Neuronal stem cell (in vitro differentiated cells): ENCODE results near the gene SPATA9.

Experiments used
- DNase-seq: peaks from one replicate; pipeline ENCODE4 v3.0.0-alpha.2; 2013; ENCODE audit warnings: low spot score
- H2AFZ ChIP-seq: one replicate; pipeline ENCODE4 v1.6.1; 2013; ENCODE audit warnings: mild to moderate bottlenecking, low read length, inconsistent platforms
- H2AK5ac ChIP-seq: 2 replicates; pipeline ENCODE4 v1.6.1; 2013; ENCODE audit warnings: low read depth, mild to moderate bottlenecking, inconsistent platforms, low read length, moderate library complexity, mixed read lengths
- H2BK120ac ChIP-seq: 2 replicates; pipeline ENCODE4 v1.6.1; 2013; ENCODE audit warnings: low read depth, mild to moderate bottlenecking, inconsistent platforms, low read length, moderate library complexity, mixed read lengths
- H2BK12ac ChIP-seq: one replicate; pipeline ENCODE4 v1.6.1; 2013; ENCODE audit warnings: low read length, inconsistent platforms
- H2BK15ac ChIP-seq: 2 replicates; pipeline ENCODE4 v1.6.1; 2013; ENCODE audit warnings: mild to moderate bottlenecking, low read length, inconsistent platforms, mixed read lengths
- H2BK5ac ChIP-seq: one replicate; pipeline ENCODE4 v1.6.1; 2013; ENCODE audit warnings: inconsistent platforms, mild to moderate bottlenecking, low read length, moderate library complexity
- H3K14ac ChIP-seq: one replicate; pipeline ENCODE4 v1.6.1; 2013; ENCODE audit warnings: low read length, inconsistent platforms
- H3K18ac ChIP-seq: 2 replicates; pipeline ENCODE4 v1.6.1; 2013; ENCODE audit warnings: low read length, inconsistent platforms
- H3K23ac ChIP-seq: 2 replicates; pipeline ENCODE4 v1.6.1; 2013; ENCODE audit warnings: low read depth, mild to moderate bottlenecking, mixed read lengths, low read length, inconsistent platforms; ENCODE audit not compliant: poor library complexity
- H3K27ac ChIP-seq: replicated peaks from 3 replicates; pipeline ENCODE4 v1.5.1; 2013; ENCODE audit warnings: low read length, inconsistent platforms
- H3K27me3 ChIP-seq, 3 experiments: 2 replicates each; pipeline ENCODE4 v1.6.1; 2013; ENCODE audit warnings: low read length in 3 of 3, mild to moderate bottlenecking in 2 of 3, inconsistent platforms in 1 of 3, low read depth in 1 of 3, mixed read lengths in 1 of 3, moderate library complexity in 1 of 3; ENCODE audit not compliant: control insufficient read depth in 3 of 3, insufficient read depth in 3 of 3
- H3K36me3 ChIP-seq, 2 donors: replicated peaks in 1 of 2; 2 replicates each; pipeline ENCODE4 v1.6.1; 2013; ENCODE audit warnings: low read length in 2 of 2; ENCODE audit not compliant: control insufficient read depth in 2 of 2, insufficient read depth in 2 of 2
- H3K4ac ChIP-seq: 2 replicates; pipeline ENCODE4 v1.6.1; 2013; ENCODE audit warnings: inconsistent platforms, mild to moderate bottlenecking, low read length, moderate library complexity
- H3K4me1 ChIP-seq, 2 donors: 1 replicate in 1 of 2; 2 replicates in 1 of 2; pipeline ENCODE4 v1.6.1; 2013; ENCODE audit warnings: low read length in 2 of 2, low read depth in 1 of 2; ENCODE audit not compliant: control insufficient read depth in 2 of 2, insufficient read depth in 1 of 2
- H3K4me2 ChIP-seq: one replicate; pipeline ENCODE4 v1.6.1; 2013; ENCODE audit warnings: mild to moderate bottlenecking, low read length, inconsistent platforms; ENCODE audit not compliant: insufficient read depth, poor library complexity, severe bottlenecking
- H3K4me3 ChIP-seq, 2 donors: 2 replicates each; pipeline ENCODE4 v1.5.1; 2013; ENCODE audit warnings: low read length in 2 of 2, mild to moderate bottlenecking in 2 of 2, inconsistent platforms in 1 of 2, moderate library complexity in 1 of 2
- H3K79me1 ChIP-seq: one replicate; pipeline ENCODE4 v1.6.1; 2013; ENCODE audit warnings: low read depth, mild to moderate bottlenecking, inconsistent platforms, low read length, moderate library complexity
- H3K9ac ChIP-seq: one replicate; pipeline ENCODE4 v1.6.1; 2013; ENCODE audit warnings: mild to moderate bottlenecking, low read depth, low read length, inconsistent platforms; ENCODE audit not compliant: poor library complexity
- H3K9me3 ChIP-seq, 2 donors: replicated peaks in 1 of 2; 2 replicates each; pipeline versions ENCODE3 to v1.6.1; 2013; ENCODE audit warnings: low read length in 2 of 2, mild to moderate bottlenecking in 2 of 2, inconsistent platforms in 1 of 2, low read depth in 1 of 2, mixed read lengths in 1 of 2, moderate library complexity in 1 of 2; ENCODE audit not compliant: control insufficient read depth in 2 of 2, insufficient read depth in 1 of 2
- H4K8ac ChIP-seq: one replicate; pipeline ENCODE4 v1.6.1; 2013; ENCODE audit warnings: low read depth, mild to moderate bottlenecking, inconsistent platforms, low read length, moderate library complexity
- H4K91ac ChIP-seq: one replicate; pipeline ENCODE4 v1.6.1; 2013; ENCODE audit warnings: low read length, low read depth, mild to moderate bottlenecking, inconsistent platforms; ENCODE audit not compliant: poor library complexity
- WGBS, 2 donors: extraction: QIAGEN DNeasy Blood & Tissue Kit; methylation state at CpG; one replicate each; pipeline ENCODE4 v1.1.7; 2013; ENCODE audit warnings: missing lambda C conversion rate in 2 of 2, mixed read lengths in 1 of 2; ENCODE audit not compliant: insufficient read length in 2 of 2, insufficient replicate concordance in 1 of 2; ENCODE audit errors: extremely low coverage in 2 of 2; 5-methylcytosine and 5-hydroxymethylcytosine counted together

The SPATA9 gene

DNA sequence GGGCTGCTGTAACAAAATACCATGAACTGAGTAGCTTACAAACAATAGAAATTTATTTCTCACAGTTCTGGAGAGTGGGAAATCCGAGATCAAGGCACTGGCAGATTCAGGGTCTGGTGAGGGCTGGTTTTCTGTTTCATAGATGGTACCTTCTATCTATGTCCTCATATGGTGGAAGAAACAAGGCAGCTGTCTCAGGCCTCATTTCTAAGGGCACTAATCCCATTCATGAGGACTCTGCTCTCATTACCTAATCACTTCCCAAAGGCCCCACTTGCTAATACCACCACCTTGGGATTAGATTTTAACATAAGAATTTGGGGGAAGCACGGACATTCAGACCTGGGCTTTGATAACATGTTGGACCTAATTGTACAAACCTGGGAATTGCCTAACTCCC, 22.7 kb downstream of the SPATA9 start:
- H4K8ac ChIP-seq = no peak overlapping the region
- no CpG with 5 or more reads among the region's 2 CpGs for WGBS, 2 donors
- H4K91ac ChIP-seq = no peak overlapping the region
- no peak for DNase-seq
- no peak overlapping the region for H3K14ac ChIP-seq
- H2BK5ac ChIP-seq = no peak overlapping the region
- no peak overlapping the region for H3K4ac ChIP-seq
- H3K27me3 ChIP-seq = no peaks in the 10 kb centered on the region
- H3K4me3 ChIP-seq = no peak overlapping the region
- H3K36me3 ChIP-seq = no peaks in the 10 kb centered on the region
- no peak overlapping the region for H2BK12ac ChIP-seq
- H3K9me3 ChIP-seq = no peaks in the 10 kb centered on the region
- H3K79me1 ChIP-seq = no peaks in the 10 kb centered on the region
- no peak overlapping the region for H2AK5ac ChIP-seq
- H3K9ac ChIP-seq = no peak overlapping the region
- no peak overlapping the region for H3K4me2 ChIP-seq
- no peak overlapping the region for H2BK15ac ChIP-seq
- no peak overlapping the region for H3K27ac ChIP-seq
- H2AFZ ChIP-seq = no peak overlapping the region
- H2BK120ac ChIP-seq = no peak overlapping the region
- H3K4me1 ChIP-seq = peaks cover 0 to 3% of the 10 kb centered on the region in 2 donors
- H3K18ac ChIP-seq = no peak overlapping the region
- H3K23ac ChIP-seq = no peak overlapping the region

DNA sequence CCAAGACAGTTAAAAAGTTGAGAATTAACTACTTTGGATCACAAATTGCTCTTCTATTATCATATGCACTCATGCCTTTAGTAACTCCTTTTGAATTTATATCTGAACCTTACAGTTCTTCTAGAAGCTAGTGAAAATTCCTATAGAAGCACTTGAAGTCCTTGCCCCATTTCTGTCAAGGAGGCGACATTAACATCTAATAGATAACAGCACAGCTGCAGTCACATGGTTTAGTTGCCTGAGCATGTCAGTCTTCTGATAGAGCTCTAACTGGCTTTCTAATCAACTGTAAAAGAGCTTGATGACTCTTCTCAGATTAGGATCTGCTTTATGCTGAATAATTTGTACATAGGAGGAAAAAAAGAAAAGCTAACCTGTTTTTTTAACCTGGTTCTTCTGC, 27.2 kb downstream of the SPATA9 start:
- Histone ChIP-seq H3K27me3 (no peaks in the 10 kb centered on the region), H3K4me2 (no peak overlapping the region), H2BK15ac (no peak overlapping the region), H3K4me1 (peaks cover 0 to 4% of the 10 kb centered on the region in 2 donors), H3K4me3 (no peak overlapping the region), H3K4ac (no peak overlapping the region), H4K91ac (no peak overlapping the region), H3K27ac (no peak overlapping the region), H4K8ac (no peak overlapping the region), H3K18ac (no peak overlapping the region), H3K9me3 (no peaks in the 10 kb centered on the region), H3K79me1 (no peaks in the 10 kb centered on the region), H2BK5ac (no peak overlapping the region), H3K23ac (no peak overlapping the region), H3K36me3 (no peaks in the 10 kb centered on the region), H2BK12ac (no peak overlapping the region), H3K14ac (no peak overlapping the region), H2BK120ac (no peak overlapping the region), H2AK5ac (no peak overlapping the region), H3K9ac (no peak overlapping the region), H2AFZ (no peak overlapping the region)
- DNase-seq = no peak
- no CpG with 5 or more reads among the region's 1 CpG for WGBS, 2 donors

DNA sequence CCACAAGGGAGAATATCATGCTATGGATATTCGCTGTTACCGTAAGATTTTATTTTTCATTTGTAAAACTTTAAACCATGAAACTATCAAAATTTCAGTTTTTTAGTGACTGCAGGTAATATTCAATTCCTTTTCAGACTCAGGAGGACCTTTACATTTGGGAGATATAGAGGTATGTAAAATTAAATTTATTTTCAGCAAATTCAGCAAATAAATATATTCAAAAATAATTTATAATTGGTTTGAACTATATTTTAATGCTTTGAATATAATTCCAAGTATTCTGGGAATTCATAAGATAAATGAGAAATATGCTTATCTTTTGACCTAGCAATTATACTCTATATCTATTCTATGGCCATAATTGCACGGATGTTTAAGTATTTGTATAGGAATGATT, 28.6 kb downstream of the SPATA9 start:
- H3K36me3 ChIP-seq = no peaks in the 10 kb centered on the region
- no peak overlapping the region for H3K4ac ChIP-seq
- no peak overlapping the region for H3K23ac ChIP-seq
- no peak overlapping the region for H2BK15ac ChIP-seq
- H3K79me1 ChIP-seq = no peaks in the 10 kb centered on the region
- H4K8ac ChIP-seq = no peak overlapping the region
- no peak overlapping the region for H2BK12ac ChIP-seq
- no peak overlapping the region for H2AK5ac ChIP-seq
- no peak overlapping the region for H2BK5ac ChIP-seq
- no peak overlapping the region for H2AFZ ChIP-seq
- no peaks in the 10 kb centered on the region for H3K9me3 ChIP-seq
- no peak overlapping the region for H3K4me2 ChIP-seq
- no peaks in the 10 kb centered on the region for H3K27me3 ChIP-seq
- no peak overlapping the region for H3K18ac ChIP-seq
- H2BK120ac ChIP-seq = no peak overlapping the region
- H3K4me1 ChIP-seq = peaks cover 0 to 4% of the 10 kb centered on the region in 2 donors
- no peak overlapping the region for H4K91ac ChIP-seq
- H3K4me3 ChIP-seq = no peak overlapping the region
- DNase-seq = no peak
- no peak overlapping the region for H3K9ac ChIP-seq
- no CpG with 5 or more reads among the region's 3 CpGs for WGBS, 2 donors
- H3K27ac ChIP-seq = no peak overlapping the region
- H3K14ac ChIP-seq = no peak overlapping the region

DNA sequence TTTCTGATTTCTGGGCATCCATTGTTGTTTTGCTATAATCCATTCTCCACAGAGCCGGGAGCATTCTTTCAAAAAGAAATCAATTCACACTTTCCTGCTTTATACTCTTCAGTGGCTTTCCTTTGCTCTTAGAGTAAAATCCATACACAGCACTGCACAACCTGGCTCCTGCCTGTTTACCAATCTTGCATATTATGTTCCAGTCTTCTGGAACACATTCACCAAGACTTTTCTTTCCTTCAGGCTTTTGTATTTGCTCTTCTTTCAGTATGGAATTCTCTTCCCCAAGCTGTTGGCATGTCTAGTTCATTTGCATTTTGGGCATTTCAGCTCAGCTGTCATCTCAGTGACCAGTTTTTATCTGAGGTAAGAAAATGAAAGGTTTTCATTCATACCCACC, 29.9 kb downstream of the SPATA9 start:
- peak overlapping the region; percentile 4 for H2AFZ ChIP-seq
- no peak overlapping the region for H2BK5ac ChIP-seq
- H3K27ac ChIP-seq = no peak overlapping the region
- H3K23ac ChIP-seq = no peak overlapping the region
- no peak overlapping the region for H2AK5ac ChIP-seq
- H4K8ac ChIP-seq = no peak overlapping the region
- H3K4me3 ChIP-seq = no peak overlapping the region
- H3K4me2 ChIP-seq = no peak overlapping the region
- peaks cover 0 to 4% of the 10 kb centered on the region in 2 donors for H3K4me1 ChIP-seq
- no peak for DNase-seq
- no peak overlapping the region for H3K4ac ChIP-seq
- no peak overlapping the region for H4K91ac ChIP-seq
- no peak overlapping the region for H3K9ac ChIP-seq
- no peak overlapping the region for H2BK12ac ChIP-seq
- H3K36me3 ChIP-seq = no peaks in the 10 kb centered on the region
- no peaks in the 10 kb centered on the region for H3K27me3 ChIP-seq
- no peak overlapping the region for H3K18ac ChIP-seq
- no peak overlapping the region for H2BK120ac ChIP-seq
- H3K9me3 ChIP-seq = no peaks in the 10 kb centered on the region
- WGBS, 2 donors = no CpG with 5 or more reads among the region's 1 CpG
- no peaks in the 10 kb centered on the region for H3K79me1 ChIP-seq
- no peak overlapping the region for H2BK15ac ChIP-seq
- no peak overlapping the region for H3K14ac ChIP-seq
